ENCODE measurements around the gene CEP164.

DNA sequence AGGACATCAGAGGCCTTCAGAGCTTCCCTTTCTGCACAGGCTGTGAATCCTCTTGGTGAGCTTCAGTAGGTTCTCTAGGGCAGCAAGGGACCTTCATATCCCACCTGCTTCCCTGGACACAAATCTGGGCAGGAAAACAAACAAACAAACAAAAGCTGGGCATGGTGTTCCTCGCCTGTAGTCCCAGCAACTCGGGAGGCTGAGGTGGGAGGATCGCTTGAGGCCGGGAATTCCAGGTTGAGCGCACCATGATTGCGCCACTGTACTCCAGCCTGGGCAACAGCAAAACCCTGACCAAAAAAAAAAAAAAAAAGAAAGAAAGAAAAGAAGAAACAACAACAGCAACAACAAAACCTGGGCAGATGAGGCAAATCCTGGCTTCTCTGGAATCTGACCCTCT lies 92.9 kb downstream of the CEP164 start:
- TF ChIP-seq EP300 (IDR thresholded peaks at IDR 0.05; ENCODE audit: borderline replicate concordance in 1 of 2, control insufficient read depth in 1 of 2, low read depth in 2 of 2, low read length in 2 of 2) (no peak), JUND (IDR thresholded peaks at IDR 0.05; ENCODE audit: low read depth, low read length) (no peak)
- TF ChIP-seq, protein P1, sequence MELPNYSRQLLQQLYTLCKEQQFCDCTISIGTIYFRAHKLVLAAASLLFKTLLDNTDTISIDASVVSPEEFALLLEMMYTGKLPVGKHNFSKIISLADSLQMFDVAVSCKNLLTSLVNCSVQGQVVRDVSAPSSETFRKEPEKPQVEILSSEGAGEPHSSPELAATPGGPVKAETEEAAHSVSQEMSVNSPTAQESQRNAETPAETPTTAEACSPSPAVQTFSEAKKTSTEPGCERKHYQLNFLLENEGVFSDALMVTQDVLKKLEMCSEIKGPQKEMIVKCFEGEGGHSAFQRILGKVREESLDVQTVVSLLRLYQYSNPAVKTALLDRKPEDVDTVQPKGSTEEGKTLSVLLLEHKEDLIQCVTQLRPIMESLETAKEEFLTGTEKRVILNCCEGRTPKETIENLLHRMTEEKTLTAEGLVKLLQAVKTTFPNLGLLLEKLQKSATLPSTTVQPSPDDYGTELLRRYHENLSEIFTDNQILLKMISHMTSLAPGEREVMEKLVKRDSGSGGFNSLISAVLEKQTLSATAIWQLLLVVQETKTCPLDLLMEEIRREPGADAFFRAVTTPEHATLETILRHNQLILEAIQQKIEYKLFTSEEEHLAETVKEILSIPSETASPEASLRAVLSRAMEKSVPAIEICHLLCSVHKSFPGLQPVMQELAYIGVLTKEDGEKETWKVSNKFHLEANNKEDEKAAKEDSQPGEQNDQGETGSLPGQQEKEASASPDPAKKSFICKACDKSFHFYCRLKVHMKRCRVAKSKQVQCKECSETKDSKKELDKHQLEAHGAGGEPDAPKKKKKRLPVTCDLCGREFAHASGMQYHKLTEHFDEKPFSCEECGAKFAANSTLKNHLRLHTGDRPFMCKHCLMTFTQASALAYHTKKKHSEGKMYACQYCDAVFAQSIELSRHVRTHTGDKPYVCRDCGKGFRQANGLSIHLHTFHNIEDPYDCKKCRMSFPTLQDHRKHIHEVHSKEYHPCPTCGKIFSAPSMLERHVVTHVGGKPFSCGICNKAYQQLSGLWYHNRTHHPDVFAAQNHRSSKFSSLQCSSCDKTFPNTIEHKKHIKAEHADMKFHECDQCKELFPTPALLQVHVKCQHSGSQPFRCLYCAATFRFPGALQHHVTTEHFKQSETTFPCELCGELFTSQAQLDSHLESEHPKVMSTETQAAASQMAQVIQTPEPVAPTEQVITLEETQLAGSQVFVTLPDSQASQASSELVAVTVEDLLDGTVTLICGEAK (IDR thresholded peaks at IDR 0.05; ENCODE audit: borderline replicate concordance), result no peak

Data from GM12878 (cell line).